DND-41 (cell line): ENCODE results near the gene HMCN2.

Experiments
- ATAC-seq: fragments of 200-7000 bp; cut with Tn5 transposase; 3 replicates; pipeline ENCODE4 v1.9.1; 2021; ENCODE audit warnings: low read depth; ENCODE audit not compliant: insufficient read depth
- DNase-seq: peaks from one replicate; pipeline ENCODE4 v3.0.0-alpha.2; 2020
- H2AFZ ChIP-seq: 2 replicates; pipeline ENCODE4 v1.6.0; 2012; ENCODE audit warnings: low read depth, low read length
- H3K27ac ChIP-seq: 2 replicates; pipeline ENCODE4 v1.5.1; 2012; ENCODE audit warnings: low read length, inconsistent platforms
- H3K27me3 ChIP-seq: fragments of 200-600 bp; sonication (generic); 2 replicates; pipeline ENCODE4 v1.6.0; 2012; ENCODE audit warnings: low read length, mild to moderate bottlenecking, inconsistent platforms; ENCODE audit not compliant: insufficient read depth, poor library complexity
- H3K36me3 ChIP-seq: 2 replicates; pipeline ENCODE4 v1.5.1; 2012; ENCODE audit warnings: low read length, inconsistent platforms; ENCODE audit not compliant: insufficient read depth
- H3K4me1 ChIP-seq: 2 replicates; pipeline ENCODE4 v1.5.1; 2012; ENCODE audit warnings: mild to moderate bottlenecking, low read length; ENCODE audit not compliant: insufficient read depth
- H3K4me2 ChIP-seq: 2 replicates; pipeline ENCODE4 v1.6.0; 2012; ENCODE audit warnings: mild to moderate bottlenecking, moderate library complexity, low read length, inconsistent platforms; ENCODE audit not compliant: insufficient read depth
- H3K4me3 ChIP-seq, 2 experiments: fragments of 200-600 bp in 1 of 2; shearing (Covaris generic) in 1 of 2; 2 replicates each; pipeline ENCODE4 v1.5.1; 2012 to 2016; ENCODE audit warnings: inconsistent platforms in 2 of 2, low read length in 2 of 2, mild to moderate bottlenecking in 2 of 2, low read depth in 1 of 2, moderate library complexity in 1 of 2
- H3K79me2 ChIP-seq: 2 replicates; pipeline ENCODE4 v1.6.0; 2012; ENCODE audit warnings: low read length, inconsistent platforms; ENCODE audit not compliant: insufficient read depth
- H3K9ac ChIP-seq: 2 replicates; pipeline ENCODE4 v1.6.0; 2012; ENCODE audit warnings: low read depth, mild to moderate bottlenecking, inconsistent platforms, low read length, moderate library complexity
- H3K9me3 ChIP-seq: 2 replicates; pipeline ENCODE4 v1.5.1; 2012; ENCODE audit warnings: low read length, moderate library complexity, mild to moderate bottlenecking, inconsistent platforms; ENCODE audit not compliant: insufficient read depth, severe bottlenecking
- H4K20me1 ChIP-seq: 2 replicates; pipeline ENCODE4 v1.6.0; 2012; ENCODE audit warnings: low read length; ENCODE audit not compliant: insufficient read depth
- EZH2 ChIP-seq: IDR thresholded peaks from 3 replicates; pipeline ENCODE4 v1.6.1; 2012; ENCODE audit warnings: borderline replicate concordance, low read depth, mild to moderate bottlenecking, moderate library complexity, low read length, inconsistent platforms; ENCODE audit not compliant: severe bottlenecking
- TF ChIP-seq, protein P1 (sequence below): IDR thresholded peaks from 2 replicates; pipeline ENCODE4 v1.5.1; 2012; ENCODE audit warnings: borderline replicate concordance, low read length, moderate library complexity, mild to moderate bottlenecking; ENCODE audit not compliant: poor library complexity, severe bottlenecking; ENCODE audit errors: extremely low read depth

HMCN2 gene

DNA sequence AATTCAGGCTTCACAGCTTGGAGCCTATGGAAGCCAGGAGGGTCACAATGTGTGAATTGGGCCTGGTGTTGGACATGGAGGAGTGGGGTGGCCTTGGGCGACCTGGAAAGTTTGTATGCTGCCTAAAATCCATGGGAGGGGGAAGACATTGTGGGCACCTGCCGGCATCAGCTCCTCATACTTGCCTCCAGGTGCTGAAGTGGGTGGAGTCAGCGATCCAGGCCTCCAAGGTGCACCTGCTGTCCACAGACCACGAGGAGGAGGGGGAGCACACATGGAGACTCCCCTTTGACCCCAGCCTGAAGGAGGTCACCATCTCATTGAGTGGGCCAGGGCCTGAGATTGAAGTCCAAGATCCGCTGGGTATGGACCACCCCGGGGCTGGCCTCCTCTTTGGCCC lies 29.1 kb downstream of the HMCN2 start:
- TF ChIP-seq, protein P1, sequence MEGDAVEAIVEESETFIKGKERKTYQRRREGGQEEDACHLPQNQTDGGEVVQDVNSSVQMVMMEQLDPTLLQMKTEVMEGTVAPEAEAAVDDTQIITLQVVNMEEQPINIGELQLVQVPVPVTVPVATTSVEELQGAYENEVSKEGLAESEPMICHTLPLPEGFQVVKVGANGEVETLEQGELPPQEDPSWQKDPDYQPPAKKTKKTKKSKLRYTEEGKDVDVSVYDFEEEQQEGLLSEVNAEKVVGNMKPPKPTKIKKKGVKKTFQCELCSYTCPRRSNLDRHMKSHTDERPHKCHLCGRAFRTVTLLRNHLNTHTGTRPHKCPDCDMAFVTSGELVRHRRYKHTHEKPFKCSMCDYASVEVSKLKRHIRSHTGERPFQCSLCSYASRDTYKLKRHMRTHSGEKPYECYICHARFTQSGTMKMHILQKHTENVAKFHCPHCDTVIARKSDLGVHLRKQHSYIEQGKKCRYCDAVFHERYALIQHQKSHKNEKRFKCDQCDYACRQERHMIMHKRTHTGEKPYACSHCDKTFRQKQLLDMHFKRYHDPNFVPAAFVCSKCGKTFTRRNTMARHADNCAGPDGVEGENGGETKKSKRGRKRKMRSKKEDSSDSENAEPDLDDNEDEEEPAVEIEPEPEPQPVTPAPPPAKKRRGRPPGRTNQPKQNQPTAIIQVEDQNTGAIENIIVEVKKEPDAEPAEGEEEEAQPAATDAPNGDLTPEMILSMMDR: no peak
- TF ChIP-seq EZH2: no peak
- Histone ChIP-seq H3K36me3 (no peaks in the 10 kb centered on the region), H3K27me3 (no peaks in the 10 kb centered on the region), H4K20me1 (no peaks in the 10 kb centered on the region; the same call in none of the 2 replicates), H3K9ac (no peak overlapping the region), H3K27ac (no peak overlapping the region), H2AFZ (no peak overlapping the region), H3K79me2 (no peaks in the 10 kb centered on the region), H3K4me2 (no peak overlapping the region), H3K9me3 (no peaks in the 10 kb centered on the region), H3K4me1 (no peaks in the 10 kb centered on the region), H3K4me3 (no peak overlapping the region)
- DNase-seq (no peak), ATAC-seq (no peak)

DNA sequence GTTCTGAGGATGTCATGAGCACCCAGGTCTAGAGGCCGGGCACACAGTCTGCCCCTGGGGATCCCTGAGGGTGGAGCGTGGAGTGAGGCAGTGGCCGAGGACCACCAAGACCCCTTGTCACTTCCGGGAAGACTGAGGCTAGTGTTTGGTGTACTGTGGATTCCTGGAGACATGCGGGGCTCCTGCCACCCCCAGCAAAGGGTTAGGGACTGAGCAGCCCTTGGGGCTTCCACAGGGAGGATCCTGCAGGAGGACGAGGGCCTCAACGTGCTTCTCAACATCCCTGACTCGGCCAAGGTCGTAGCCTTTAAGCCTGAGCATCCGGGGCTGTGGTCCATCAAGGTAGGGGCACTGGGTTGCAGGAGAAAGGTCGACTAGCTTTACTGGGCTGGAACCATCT lies 29.9 kb downstream of the HMCN2 start:
- Histone ChIP-seq H3K9ac (no peak overlapping the region), H3K4me2 (no peak overlapping the region), H4K20me1 (no peaks in the 10 kb centered on the region; the same call in none of the 2 replicates), H3K79me2 (no peaks in the 10 kb centered on the region), H3K4me1 (no peaks in the 10 kb centered on the region), H3K27me3 (no peaks in the 10 kb centered on the region), H3K27ac (no peak overlapping the region), H2AFZ (no peak overlapping the region), H3K4me3 (no peak overlapping the region), H3K36me3 (no peaks in the 10 kb centered on the region), H3K9me3 (no peaks in the 10 kb centered on the region)
- DNase-seq (no peak), ATAC-seq (no peak)
- TF ChIP-seq, protein P1: no peak
- no peak for TF ChIP-seq EZH2

DNA sequence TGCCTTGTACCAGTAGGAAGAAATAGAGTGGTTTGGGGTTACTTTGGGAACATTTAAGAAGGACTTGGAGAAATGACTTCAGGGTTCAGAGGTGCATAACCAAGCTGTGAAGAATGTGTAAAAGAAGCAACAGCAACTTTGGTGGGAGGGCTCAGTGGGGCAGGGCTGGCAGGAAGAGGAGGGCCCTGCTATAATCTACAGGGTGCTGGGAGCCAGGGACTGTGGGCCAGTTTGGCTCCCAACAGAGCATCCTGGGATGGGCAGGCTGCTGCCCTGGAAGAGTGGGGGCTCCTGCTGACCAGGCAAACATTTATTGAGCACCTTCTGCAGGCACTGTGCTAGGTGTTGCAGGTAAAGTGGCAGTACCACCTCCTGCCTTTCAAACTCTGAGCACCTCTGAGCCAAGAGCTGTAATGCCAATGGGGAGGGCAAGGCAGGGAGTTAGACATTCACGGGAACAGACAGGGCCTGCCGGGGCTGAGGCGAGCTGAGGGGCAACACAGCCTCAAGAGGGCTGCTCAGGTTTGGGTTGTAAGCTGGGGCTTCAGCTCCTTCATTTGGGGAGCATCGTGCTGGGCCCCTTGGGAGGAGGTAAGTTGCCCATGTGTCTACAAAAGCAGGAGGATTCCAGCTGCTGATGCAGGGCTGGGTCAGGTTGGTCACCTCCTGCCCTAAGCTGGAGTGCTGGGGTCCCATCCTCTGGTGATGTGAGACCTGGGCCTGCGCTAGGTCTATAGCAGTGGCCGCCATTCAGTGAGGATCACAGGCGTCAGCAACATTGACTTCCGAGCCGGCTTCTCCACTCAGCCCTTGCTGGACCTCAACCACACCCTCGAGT lies 30.6 kb downstream of the HMCN2 start:
- Histone ChIP-seq H2AFZ (no peak overlapping the region), H3K4me2 (no peak overlapping the region), H3K27ac (no peak overlapping the region), H3K9ac (no peak overlapping the region), H3K36me3 (no peaks in the 10 kb centered on the region), H3K79me2 (no peaks in the 10 kb centered on the region), H3K4me1 (no peaks in the 10 kb centered on the region), H3K9me3 (no peaks in the 10 kb centered on the region), H3K27me3 (no peaks in the 10 kb centered on the region), H3K4me3 (no peak overlapping the region), H4K20me1 (no peaks in the 10 kb centered on the region; the same call in none of the 2 replicates)
- no peak for ATAC-seq
- TF ChIP-seq, protein P1: no peak
- TF ChIP-seq EZH2: no peak
- DNase-seq: no peak
